ENCODE results near the gene PTGER2. TPM values are rescaled to one million over a fixed set of nuclear protein-coding genes. Genes with fewer than 3 reads are reported as not detected.

The PTGER2 gene
- total RNA-seq, 2 donors from 2014 or later, result 6.2 to 9.6 TPM

GRCh38 chr14:52352061-52352491 is 38.0 kb downstream of the PTGER2 start:
- peak; percentile 82 to 89 for ATAC-seq (replicated peaks in 1 of 2)
- no peaks in the 10 kb centered on the region for H3K9me3 Mint-ChIP-seq
- peak overlapping the region; percentile 67 to 84 for H3K4me3 Mint-ChIP-seq
- H3K4me1 Mint-ChIP-seq (ENCODE audit: low read depth), result peaks cover 64% of the 10 kb centered on the region
- peaks cover 5% of the 10 kb centered on the region for H3K27me3 Mint-ChIP-seq (ENCODE audit: low read depth)
- DNase-seq, result peak; percentile 40 to 58
- peaks cover 0 to 2% of the 10 kb centered on the region in 2 donors for H3K36me3 Mint-ChIP-seq (ENCODE audit: insufficient read depth in 2 of 2)
- H3K27ac Mint-ChIP-seq, result peak overlapping the region; percentile 91

- H3K27me3 Mint-ChIP-seq (ENCODE audit: low read depth), result peaks cover 5% of the 10 kb centered on the region
- peak overlapping the region; percentile 91 for H3K27ac Mint-ChIP-seq
- H3K9me3 Mint-ChIP-seq, result no peaks in the 10 kb centered on the region
These were observed 38.5 kb downstream of the PTGER2 start for GRCh38 chr14:52352569-52352968.

GRCh38 chr14:52354242-52354641 is 40.1 kb downstream of the PTGER2 start:
- Mint-ChIP-seq H3K27ac (no peak overlapping the region), H3K36me3 (ENCODE audit: insufficient read depth in 2 of 2) (peaks cover 0 to 2% of the 10 kb centered on the region in 2 donors), H3K4me3 (no peak overlapping the region), H3K27me3 (ENCODE audit: low read depth) (peaks cover 5% of the 10 kb centered on the region), H3K9me3 (no peaks in the 10 kb centered on the region), H3K4me1 (ENCODE audit: low read depth) (peaks cover 59% of the 10 kb centered on the region)
- DNase-seq (no peak), ATAC-seq (replicated peaks in 1 of 2) (no peak)

More at GRCh38 chr14:52352569-52352968, 38.5 kb downstream of the PTGER2 start:
- peaks cover 0 to 2% of the 10 kb centered on the region in 2 donors for H3K36me3 Mint-ChIP-seq (ENCODE audit: insufficient read depth in 2 of 2)
- ATAC-seq (replicated peaks in 1 of 2) (peak; percentile 33 to 46), DNase-seq (no peak)
- H3K4me3 Mint-ChIP-seq, result peak overlapping the region; percentile 67 to 84
- peaks cover 64% of the 10 kb centered on the region for H3K4me1 Mint-ChIP-seq (ENCODE audit: low read depth)

GRCh38 chr14:52355016-52355431 is 40.9 kb downstream of the PTGER2 start:
- peaks cover 51% of the 10 kb centered on the region for H3K4me1 Mint-ChIP-seq (ENCODE audit: low read depth)
- DNase-seq, result no peak
- no peaks in the 10 kb centered on the region for H3K9me3 Mint-ChIP-seq
- H3K27ac Mint-ChIP-seq, result no peak overlapping the region
- H3K36me3 Mint-ChIP-seq (ENCODE audit: insufficient read depth in 2 of 2), result peaks cover 0 to 2% of the 10 kb centered on the region in 2 donors
- H3K4me3 Mint-ChIP-seq, result no peak overlapping the region
- peaks cover 5% of the 10 kb centered on the region for H3K27me3 Mint-ChIP-seq (ENCODE audit: low read depth)
- no peak for ATAC-seq (replicated peaks in 1 of 2)

- Mint-ChIP-seq H3K36me3 (ENCODE audit: insufficient read depth in 2 of 2) (peaks cover 0 to 2% of the 10 kb centered on the region in 2 donors), H3K4me1 (ENCODE audit: low read depth) (peaks cover 46% of the 10 kb centered on the region), H3K27me3 (ENCODE audit: low read depth) (peaks cover 5% of the 10 kb centered on the region), H3K4me3 (no peak overlapping the region), H3K27ac (no peak overlapping the region), H3K9me3 (no peaks in the 10 kb centered on the region)
- ATAC-seq (replicated peaks in 1 of 2) (no peak), DNase-seq (no peak)
These were observed 41.4 kb downstream of the PTGER2 start for GRCh38 chr14:52355526-52355925.

- peaks cover 41% of the 10 kb centered on the region for H3K4me1 Mint-ChIP-seq (ENCODE audit: low read depth)
- no peak overlapping the region for H3K27ac Mint-ChIP-seq
- H3K36me3 Mint-ChIP-seq (ENCODE audit: insufficient read depth in 2 of 2), result peaks cover 0 to 2% of the 10 kb centered on the region in 2 donors
- no peaks in the 10 kb centered on the region for H3K9me3 Mint-ChIP-seq
- H3K27me3 Mint-ChIP-seq (ENCODE audit: low read depth), result peaks cover 5% of the 10 kb centered on the region
- DNase-seq (no peak), ATAC-seq (replicated peaks in 1 of 2) (no peak)
- no peak overlapping the region for H3K4me3 Mint-ChIP-seq
These were observed 41.9 kb downstream of the PTGER2 start for GRCh38 chr14:52356025-52356424.

- no peaks in the 10 kb centered on the region for H3K9me3 Mint-ChIP-seq
- no peak overlapping the region for H3K4me3 Mint-ChIP-seq
- no peaks in the 10 kb centered on the region for H3K36me3 Mint-ChIP-seq (ENCODE audit: insufficient read depth in 2 of 2)
- H3K27ac Mint-ChIP-seq, result no peak overlapping the region
- H3K27me3 Mint-ChIP-seq (ENCODE audit: low read depth), result no peaks in the 10 kb centered on the region
- DNase-seq, result no peak
- ATAC-seq (replicated peaks in 1 of 2), result no peak
- H3K4me1 Mint-ChIP-seq (ENCODE audit: low read depth), result peaks cover 2% of the 10 kb centered on the region
These were observed 46.7 kb downstream of the PTGER2 start for GRCh38 chr14:52360831-52361230.

- Mint-ChIP-seq H3K27ac (no peak overlapping the region), H3K4me3 (no peak overlapping the region), H3K4me1 (ENCODE audit: low read depth) (no peaks in the 10 kb centered on the region), H3K36me3 (ENCODE audit: insufficient read depth in 2 of 2) (no peaks in the 10 kb centered on the region), H3K9me3 (no peaks in the 10 kb centered on the region), H3K27me3 (ENCODE audit: low read depth) (no peaks in the 10 kb centered on the region)
- ATAC-seq (replicated peaks in 1 of 2) (no peak), DNase-seq (no peak)
These were observed 49.1 kb downstream of the PTGER2 start for GRCh38 chr14:52363041-52363704.

GRCh38 chr14:52363961-52364360 is 49.8 kb downstream of the PTGER2 start:
- Mint-ChIP-seq H3K27ac (no peak overlapping the region), H3K36me3 (ENCODE audit: insufficient read depth in 2 of 2) (no peaks in the 10 kb centered on the region), H3K9me3 (no peaks in the 10 kb centered on the region), H3K27me3 (ENCODE audit: low read depth) (no peaks in the 10 kb centered on the region), H3K4me1 (ENCODE audit: low read depth) (no peaks in the 10 kb centered on the region), H3K4me3 (no peak overlapping the region)
- no peak for DNase-seq
- ATAC-seq (replicated peaks in 1 of 2), result no peak

GRCh38 chr14:52365071-52365470 is 51.0 kb downstream of the PTGER2 start:
- Mint-ChIP-seq H3K4me1 (ENCODE audit: low read depth) (no peaks in the 10 kb centered on the region), H3K27me3 (ENCODE audit: low read depth) (no peaks in the 10 kb centered on the region), H3K9me3 (no peaks in the 10 kb centered on the region), H3K36me3 (ENCODE audit: insufficient read depth in 2 of 2) (no peaks in the 10 kb centered on the region), H3K4me3 (no peak overlapping the region), H3K27ac (no peak overlapping the region)
- ATAC-seq (replicated peaks in 1 of 2) (no peak), DNase-seq (no peak)

- DNase-seq (no peak), ATAC-seq (replicated peaks in 1 of 2) (no peak)
- Mint-ChIP-seq H3K4me1 (ENCODE audit: low read depth) (no peaks in the 10 kb centered on the region), H3K4me3 (no peak overlapping the region), H3K9me3 (no peaks in the 10 kb centered on the region), H3K27me3 (ENCODE audit: low read depth) (no peaks in the 10 kb centered on the region), H3K27ac (no peak overlapping the region), H3K36me3 (ENCODE audit: insufficient read depth in 2 of 2) (no peaks in the 10 kb centered on the region)
These were observed 52.7 kb downstream of the PTGER2 start for GRCh38 chr14:52366796-52367315.

GRCh38 chr14:52369305-52369801 is 55.2 kb downstream of the PTGER2 start:
- ATAC-seq (replicated peaks in 1 of 2), result no peak
- no peak overlapping the region for H3K4me3 Mint-ChIP-seq
- no peak overlapping the region for H3K27ac Mint-ChIP-seq
- peaks cover 0 to 5% of the 10 kb centered on the region in 2 donors for H3K36me3 Mint-ChIP-seq (ENCODE audit: insufficient read depth in 2 of 2)
- no peaks in the 10 kb centered on the region for H3K27me3 Mint-ChIP-seq (ENCODE audit: low read depth)
- peaks cover 8 to 9% of the 10 kb centered on the region in 2 donors for H3K9me3 Mint-ChIP-seq
- H3K4me1 Mint-ChIP-seq (ENCODE audit: low read depth), result no peaks in the 10 kb centered on the region
- no peak for DNase-seq

- no peaks in the 10 kb centered on the region for H3K27me3 Mint-ChIP-seq (ENCODE audit: low read depth)
- DNase-seq (no peak), ATAC-seq (replicated peaks in 1 of 2) (no peak)
- H3K9me3 Mint-ChIP-seq, result peaks cover 11 to 12% of the 10 kb centered on the region in 2 donors
- no peak overlapping the region for H3K27ac Mint-ChIP-seq
- no peaks in the 10 kb centered on the region for H3K4me1 Mint-ChIP-seq (ENCODE audit: low read depth)
- H3K36me3 Mint-ChIP-seq (ENCODE audit: insufficient read depth in 2 of 2), result peaks cover 0 to 9% of the 10 kb centered on the region in 2 donors
- no peak overlapping the region for H3K4me3 Mint-ChIP-seq
These were observed 56.4 kb downstream of the PTGER2 start for GRCh38 chr14:52370406-52370935.

All from activated T-cell treated with anti-CD3 and anti-CD28 coated beads, Interleukin-2, amount 50 U/mL, for 72 hours (primary cell).